GM18907 (cell line): ENCODE results near the gene OR5L1.

ENCODE experiments used
- ATAC-seq: cut with Tn5 transposase; IDR thresholded peaks from one replicate; pipeline ENCODE4 v1.9.1; 2021; ENCODE audit warnings: mild to moderate bottlenecking, moderate library complexity; ENCODE audit not compliant: unreplicated experiment

OR5L1 gene

GRCh38 chr11:55811067-55811466 is at the start of gene OR5L1:
Gene OR5L1, plus strand, starts transcription at chr11:55811367. Its CDS starts 100 bp downstream, at chr11:55811467.
- ATAC-seq = no peak

- ATAC-seq = no peak
These were observed 38.0 kb upstream of the OR5L1 start, which contains the start of gene OR5D13 for GRCh38 chr11:55773138-55773537. Gene OR5D13, plus strand, starts transcription at chr11:55773438. Its CDS starts 0 bp downstream, at chr11:55773438.

- no peak for ATAC-seq
These were observed 19.6 kb upstream of the OR5L1 start for GRCh38 chr11:55791606-55792005.

GRCh38 chr11:55793321-55793720 is 17.8 kb upstream of the OR5L1 start:
- no peak for ATAC-seq

- no peak for ATAC-seq
These were observed 15.9 kb upstream of the OR5L1 start, which contains the start of gene OR5D14 for GRCh38 chr11:55795256-55795655. Gene OR5D14, plus strand, starts transcription at chr11:55795556. Its CDS starts 0 bp downstream, at chr11:55795556.

GRCh38 chr11:55806248-55806647 is 4.9 kb upstream of the OR5L1 start:
- ATAC-seq = no peak

GRCh38 chr11:55819330-55819729 is 8.2 kb downstream of the OR5L1 start, which contains the start of gene OR5D18:
Gene OR5D18, plus strand, starts transcription at chr11:55819630. Its CDS starts 0 bp downstream, at chr11:55819630.
- ATAC-seq = no peak

GRCh38 chr11:55826919-55827318 is 15.8 kb downstream of the OR5L1 start, which contains the start of gene OR5L2:
Gene OR5L2, plus strand, starts transcription at chr11:55827219. Its CDS starts 0 bp downstream, at chr11:55827219.
- no peak for ATAC-seq

GRCh38 chr11:55838452-55838851 is 27.3 kb downstream of the OR5L1 start, which contains the start of gene OR5D16:
Gene OR5D16, plus strand, starts transcription at chr11:55838752. Its CDS starts 0 bp downstream, at chr11:55838752.
- no peak for ATAC-seq

- no peak for ATAC-seq
These were observed 36.3 kb downstream of the OR5L1 start for GRCh38 chr11:55847453-55847852.

GRCh38 chr11:55849037-55849436 is 37.9 kb downstream of the OR5L1 start:
- no peak for ATAC-seq

GRCh38 chr11:55852141-55852540 is 41.0 kb downstream of the OR5L1 start:
- ATAC-seq = no peak

- ATAC-seq = no peak
These were observed 43.5 kb downstream of the OR5L1 start for GRCh38 chr11:55854704-55855103.
